ENCODE results near the gene CELF5.
A peak's percentile ranks its signal among the peaks of the same experiment; 100 is the strongest.
"Not testable (repeated sequence)": the region's sequence is repeated elsewhere in the genome, so short reads cannot be mapped to it uniquely, and the experiment has no call there.

The CELF5 gene

DNA sequence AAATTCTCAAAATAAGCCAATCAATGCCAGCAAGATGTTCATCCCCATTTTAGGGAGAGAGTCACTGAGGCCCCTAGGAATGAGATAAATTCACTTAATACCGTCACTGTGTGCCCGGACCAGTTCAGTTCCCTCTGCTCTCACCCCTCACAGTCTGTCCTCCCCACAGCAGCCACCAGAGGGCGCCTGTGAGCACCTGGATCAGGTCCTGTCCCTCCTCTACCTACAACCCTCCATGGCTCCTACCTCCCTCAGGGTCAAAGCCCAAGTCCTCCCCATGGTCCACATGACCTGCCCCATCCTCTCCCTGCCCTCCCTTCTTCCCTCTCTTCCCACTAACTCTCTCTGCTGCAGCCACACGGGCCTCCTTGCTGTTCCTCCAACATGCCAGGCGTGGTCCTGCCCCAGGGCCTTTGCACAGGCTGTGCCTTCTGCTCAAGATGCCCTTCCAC lies 100.0 kb downstream of the CELF5 start:
- peak in 3 of 14 donors; percentile 3 to 14 (median 14) for DNase-seq

DNA sequence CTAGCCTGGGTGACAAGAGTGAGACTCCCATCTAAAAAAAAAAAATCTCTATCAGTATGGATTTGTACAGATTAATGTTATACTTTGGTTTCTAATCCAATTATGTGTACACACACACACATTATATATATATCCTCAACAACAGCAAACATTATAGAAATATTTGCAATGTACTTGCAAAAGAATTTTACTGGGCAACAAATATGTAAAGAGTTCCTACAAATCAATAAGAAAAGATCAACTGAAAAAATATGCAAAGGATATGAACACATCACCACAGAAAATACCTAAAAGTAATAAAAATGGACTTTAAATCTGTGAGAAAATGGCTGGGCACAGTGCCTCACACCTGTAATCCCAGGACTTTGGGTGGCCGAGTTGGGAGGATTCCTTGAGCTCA lies 101.0 kb downstream of the CELF5 start:
- no peak for DNase-seq

DNA sequence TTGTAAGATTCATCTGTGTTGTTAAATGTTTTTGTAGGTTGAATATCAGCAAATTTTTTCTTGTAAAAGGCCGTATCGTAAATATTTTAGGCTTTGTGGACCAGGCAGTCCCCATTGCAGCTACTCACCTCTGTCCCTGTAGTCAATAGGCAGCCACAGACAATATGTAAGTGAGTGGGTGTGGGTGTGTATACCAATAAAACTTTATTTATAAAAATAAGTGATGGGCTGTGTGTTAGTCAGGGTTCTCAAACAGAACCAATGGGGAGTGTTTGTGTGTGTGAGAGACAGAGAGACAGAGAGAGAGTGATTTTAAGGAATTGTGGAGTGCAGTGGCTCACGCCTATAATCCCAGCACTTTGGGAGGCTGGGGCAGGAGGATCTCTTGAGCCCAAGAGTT lies 104.3 kb downstream of the CELF5 start:
- DNase-seq = no peak

DNA sequence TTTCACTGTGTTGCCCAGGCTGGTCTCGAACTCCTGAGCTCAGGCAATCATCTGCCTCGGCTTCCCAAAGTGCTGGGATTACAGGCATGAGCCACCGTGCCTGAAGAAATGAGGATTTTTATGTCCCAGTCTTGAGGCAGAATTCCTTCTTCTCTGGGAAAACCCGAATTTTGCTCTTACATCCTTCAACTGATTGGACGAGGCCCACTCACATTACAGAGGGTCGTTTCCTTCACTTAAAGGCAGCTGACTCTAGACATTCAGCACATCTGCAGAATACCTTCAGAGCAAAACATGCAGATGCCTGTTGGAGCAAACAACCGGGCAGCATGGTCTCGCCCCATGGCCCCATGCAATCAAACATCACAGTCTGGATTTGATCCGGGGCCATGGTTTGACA lies 105.6 kb downstream of the CELF5 start:
- DNase-seq = no peak

- DNase-seq = not testable (repeated sequence)
These were observed 107.8 kb downstream of the CELF5 start for GRCh38 chr19:3332232-3332631.

- no peak for DNase-seq
These were observed 108.6 kb downstream of the CELF5 start for GRCh38 chr19:3333020-3333583.

DNA sequence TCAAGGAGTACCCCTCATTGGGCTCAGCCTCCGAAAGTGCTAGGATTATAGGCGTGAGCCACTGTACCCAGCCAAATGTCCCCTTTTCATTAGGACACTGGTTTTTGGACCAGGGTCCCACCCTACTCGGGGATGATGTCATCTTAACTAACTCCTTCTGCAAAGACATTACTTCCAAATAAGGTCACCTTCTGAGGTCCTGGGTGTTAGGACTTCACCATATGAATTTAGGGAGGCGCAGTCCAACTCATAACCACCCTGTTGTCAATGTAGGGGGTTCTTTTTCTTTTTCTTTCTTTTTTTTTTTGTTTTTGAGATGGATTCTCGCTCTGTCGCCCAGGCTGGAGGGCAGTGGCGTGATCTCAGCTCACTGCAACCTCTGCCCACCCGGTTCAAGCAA lies 109.2 kb downstream of the CELF5 start:
- no peak for DNase-seq

GRCh38 chr19:3334749-3335430 lies 110.4 kb downstream of the CELF5 start:
- DNase-seq = not testable (repeated sequence)

- DNase-seq = peak in 4 of 14 donors; percentile 10 to 71 (median 18)
These were observed 111.2 kb downstream of the CELF5 start for GRCh38 chr19:3335431-3336350.

DNA sequence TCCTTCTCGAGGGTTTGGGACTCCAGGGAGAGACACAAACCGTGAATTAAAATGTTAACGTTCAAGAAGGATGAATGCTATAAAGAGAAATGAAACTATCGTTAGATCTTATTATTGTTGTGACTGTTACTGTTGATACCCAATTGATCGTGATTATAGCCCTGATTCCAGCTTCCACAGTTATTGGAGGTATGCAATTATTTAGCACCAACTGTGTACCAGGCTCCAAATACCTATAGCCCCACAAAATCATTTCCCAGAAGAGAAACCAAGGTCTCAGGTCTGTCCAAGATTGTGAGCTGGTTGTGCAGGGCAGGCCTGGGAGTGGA lies 111.9 kb downstream of the CELF5 start:
- DNase-seq = no peak

GRCh38 chr19:3336680-3337523 lies 112.4 kb downstream of the CELF5 start:
- peak in 13 of 14 donors; percentile 23 to 91 (median 72) for DNase-seq

GRCh38 chr19:3338541-3339181 lies 114.2 kb downstream of the CELF5 start:
- no peak for DNase-seq

- DNase-seq = no peak
These were observed 115.9 kb downstream of the CELF5 start for GRCh38 chr19:3340340-3340739.

DNA sequence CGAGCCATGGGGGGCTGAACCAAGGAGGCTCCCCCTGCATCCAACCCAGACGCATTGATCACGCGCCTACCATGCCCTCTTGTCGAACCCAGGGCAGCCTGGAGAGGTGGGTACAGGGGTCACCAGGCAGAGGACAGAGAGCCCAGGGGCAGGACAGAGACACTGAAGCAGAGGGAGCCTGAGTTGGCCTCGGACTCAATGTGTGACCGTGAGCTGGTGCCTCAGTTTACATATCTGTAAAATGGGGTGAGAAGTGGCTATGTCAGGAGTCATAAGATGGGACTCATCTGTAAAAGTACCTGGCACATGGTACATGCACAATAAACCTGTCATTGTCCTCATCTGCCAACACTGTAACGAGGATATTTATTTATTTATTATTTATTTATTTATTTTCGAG lies 117.8 kb downstream of the CELF5 start:
- no peak for DNase-seq

GRCh38 chr19:3342962-3343361 lies 118.5 kb downstream of the CELF5 start:
- not testable (repeated sequence) for DNase-seq

DNA sequence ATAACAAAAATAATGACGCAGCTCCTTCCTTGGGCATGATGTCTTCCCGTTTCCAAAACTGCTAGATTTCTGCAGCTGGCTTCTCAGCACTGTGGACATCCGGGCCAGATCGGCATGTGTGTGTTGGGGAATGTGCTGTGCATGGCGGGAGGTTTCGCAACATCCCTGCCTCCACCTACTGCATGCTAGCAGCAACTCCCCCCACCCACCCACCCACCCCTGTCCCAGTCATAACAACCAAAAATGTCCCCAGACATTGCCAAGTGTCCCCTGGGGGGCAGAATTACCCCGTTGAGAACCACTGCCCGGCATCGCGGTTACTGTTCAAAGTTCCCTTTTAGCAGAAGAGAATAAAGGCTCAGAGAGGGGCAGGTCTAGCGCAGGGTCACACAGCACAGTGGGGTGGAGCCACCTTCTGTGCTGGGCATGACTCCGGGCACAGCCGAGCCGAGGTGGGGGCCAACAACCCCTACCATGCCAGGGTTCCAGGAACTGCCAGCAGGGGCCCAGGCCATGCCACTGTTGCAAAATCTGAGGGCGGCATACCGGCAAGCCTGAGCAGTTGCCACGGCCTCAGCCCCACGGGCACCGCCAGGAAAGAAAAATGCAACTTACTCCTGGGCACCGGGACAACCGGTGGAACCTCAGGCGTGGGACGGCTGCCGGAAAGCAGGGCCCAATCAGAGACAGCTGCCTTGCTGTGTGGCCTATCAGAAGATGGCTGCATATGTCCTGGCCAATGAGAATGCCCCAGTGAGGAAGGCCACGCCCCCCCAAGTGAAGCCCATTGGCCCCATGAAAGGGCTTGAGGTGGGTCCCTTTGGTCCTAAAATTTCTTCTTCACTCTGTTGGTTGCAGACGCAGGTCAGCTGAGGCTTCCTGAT lies 119.4 kb downstream of the CELF5 start:
- peak; percentile 31 to 92 (median 76) for DNase-seq

GRCh38 chr19:3344608-3345598 lies 120.4 kb downstream of the CELF5 start:
- no peak for DNase-seq

GRCh38 chr19:3345850-3346460 lies 121.5 kb downstream of the CELF5 start:
- peak in 1 of 14 donors; percentile 47 for DNase-seq
